Gastroesophageal sphincter (tissue), 3 donors: ENCODE results near the gene EHBP1.

ENCODE experiments used
- EP300 ChIP-seq: sonication (generic); formaldehyde crosslinking; IDR thresholded peaks from one replicate; pipeline ENCODE4 v1.6.1; 2017; ENCODE audit warnings: antibody characterized with exemption, mild to moderate bottlenecking
- POLR2A ChIP-seq, 2 donors: fragments of 450-650 bp; IDR thresholded peaks; one replicate each; pipeline ENCODE4 v1.6.1; 2017; ENCODE audit warnings: antibody characterized with exemption in 2 of 2, mild to moderate bottlenecking in 2 of 2, moderate library complexity in 1 of 2
- POLR2AphosphoS5 ChIP-seq: sonication (generic); formaldehyde crosslinking; IDR thresholded peaks from one replicate; pipeline ENCODE4 v1.6.1; 2017; ENCODE audit warnings: antibody characterized with exemption
- TF ChIP-seq, protein P1 (sequence below), 4 experiments: fragments of 200-600 bp in 2 of 4; fragments of 450-650 bp in 2 of 4; sonication (generic) in 1 of 4; IDR thresholded peaks; one replicate each; pipeline ENCODE4 v1.5.1; 2017 to 2019; ENCODE audit warnings: antibody characterized with exemption in 4 of 4, mild to moderate bottlenecking in 2 of 4, moderate library complexity in 2 of 4

GRCh38 chr2:62760026-62760425 lies 54.5 kb downstream of the EHBP1 start:
- TF ChIP-seq, protein P1, sequence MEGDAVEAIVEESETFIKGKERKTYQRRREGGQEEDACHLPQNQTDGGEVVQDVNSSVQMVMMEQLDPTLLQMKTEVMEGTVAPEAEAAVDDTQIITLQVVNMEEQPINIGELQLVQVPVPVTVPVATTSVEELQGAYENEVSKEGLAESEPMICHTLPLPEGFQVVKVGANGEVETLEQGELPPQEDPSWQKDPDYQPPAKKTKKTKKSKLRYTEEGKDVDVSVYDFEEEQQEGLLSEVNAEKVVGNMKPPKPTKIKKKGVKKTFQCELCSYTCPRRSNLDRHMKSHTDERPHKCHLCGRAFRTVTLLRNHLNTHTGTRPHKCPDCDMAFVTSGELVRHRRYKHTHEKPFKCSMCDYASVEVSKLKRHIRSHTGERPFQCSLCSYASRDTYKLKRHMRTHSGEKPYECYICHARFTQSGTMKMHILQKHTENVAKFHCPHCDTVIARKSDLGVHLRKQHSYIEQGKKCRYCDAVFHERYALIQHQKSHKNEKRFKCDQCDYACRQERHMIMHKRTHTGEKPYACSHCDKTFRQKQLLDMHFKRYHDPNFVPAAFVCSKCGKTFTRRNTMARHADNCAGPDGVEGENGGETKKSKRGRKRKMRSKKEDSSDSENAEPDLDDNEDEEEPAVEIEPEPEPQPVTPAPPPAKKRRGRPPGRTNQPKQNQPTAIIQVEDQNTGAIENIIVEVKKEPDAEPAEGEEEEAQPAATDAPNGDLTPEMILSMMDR (IDR thresholded peaks at IDR 0.05), result no peak
- TF ChIP-seq POLR2A (IDR thresholded peaks at IDR 0.05), result no peak
- TF ChIP-seq POLR2AphosphoS5, result no peak
- TF ChIP-seq EP300, result no peak
